ENCODE measurements around the gene FLRT3. TPM values are rescaled to one million over a fixed set of nuclear protein-coding genes. Genes with fewer than 3 reads are reported as not detected.

Gene FLRT3
- total and polyA plus RNA-seq, 2 experiments from 2014 or later, result 0.17 to 0.45 TPM

- no peak for TF ChIP-seq EZH2 (IDR thresholded peaks at IDR 0.05; ENCODE audit: low read depth, unreplicated experiment)
- TF ChIP-seq STAT1 (IDR thresholded peaks at IDR 0.05; ENCODE audit: unreplicated experiment), result no peak
- TF ChIP-seq ZNF114 (CRISPR knock-in tag; IDR thresholded peaks at IDR 0.05), result no peak
- TF ChIP-seq EZH2phosphoT487 (IDR thresholded peaks at IDR 0.05; ENCODE audit: unreplicated experiment), result no peak
- no peak for TF ChIP-seq ZNF462 (CRISPR knock-in tag; IDR thresholded peaks at IDR 0.05)
- no peak for TF ChIP-seq ETS1 (IDR thresholded peaks at IDR 0.05)
- TF ChIP-seq NANOG (IDR thresholded peaks at IDR 0.05; ENCODE audit: borderline replicate concordance), result no peak
- TF ChIP-seq POLR2AphosphoS5 (IDR thresholded peaks at IDR 0.05; ENCODE audit: low read depth), result no peak
- TF ChIP-seq ZNF331 (CRISPR knock-in tag; IDR thresholded peaks at IDR 0.05; ENCODE audit: low read depth), result no peak
- TF ChIP-seq CTCF (conservative IDR thresholded peaks at IDR 0.05; ENCODE audit: low read depth in 2 of 2), result no peak
- Mint-ChIP-seq H3K4me1 (peaks cover 40% of the 10 kb centered on the region), H3K27me3 (ENCODE audit: insufficient read depth, low read depth, poor library complexity) (no peaks in the 10 kb centered on the region), H3K9me3 (no peaks in the 10 kb centered on the region), H3K27ac (no peak overlapping the region), H3K36me3 (ENCODE audit: low read depth) (no peaks in the 10 kb centered on the region), H3K4me3 (no peak overlapping the region)
- ATAC-seq, result no peak
- H3K79me2 ChIP-seq (replicated peaks; ENCODE audit: insufficient read depth), result no peaks in the 10 kb centered on the region
- H3F3A ChIP-seq (replicated peaks; ENCODE audit: low read depth), result no peaks in the 10 kb centered on the region
- peaks cover 21% of the 10 kb centered on the region for H3K4me1 ChIP-seq (ENCODE audit: insufficient read depth)
- no peaks in the 10 kb centered on the region for H3K36me3 ChIP-seq (ENCODE audit: insufficient read depth)
- H3K9me2 ChIP-seq (ENCODE audit: insufficient read depth), result no peaks in the 10 kb centered on the region; the same call in 1 of the 2 replicates
- H3K27ac ChIP-seq (ENCODE audit: low read depth), result no peak overlapping the region
- no peak overlapping the region for H2AFZ ChIP-seq
- H4K20me1 ChIP-seq (replicated peaks; ENCODE audit: insufficient read depth), result no peaks in the 10 kb centered on the region
- H3K4me2 ChIP-seq, result no peak overlapping the region
- H3K27me3 ChIP-seq (ENCODE audit: insufficient read depth), result peaks cover 33% of the 10 kb centered on the region
- no peak overlapping the region for H3K4me3 ChIP-seq
- no peak for DNase-seq (ENCODE audit: low spot score)
Measured at GRCh38 chr20:14335052-14335451, 2.4 kb downstream of the FLRT3 start.
